ENCODE measurements around the gene HES7. TPM values are rescaled to one million over a fixed set of nuclear protein-coding genes. Genes with fewer than 3 reads are reported as not detected.

Gene HES7
- total and polyA plus RNA-seq, 9 of the 15 experiments (the other 6 are each of a cell fraction or from before 2014, with no cell fraction given) = 0.03 to 1.7 (median 0.14) TPM; not detected in 1

DNA sequence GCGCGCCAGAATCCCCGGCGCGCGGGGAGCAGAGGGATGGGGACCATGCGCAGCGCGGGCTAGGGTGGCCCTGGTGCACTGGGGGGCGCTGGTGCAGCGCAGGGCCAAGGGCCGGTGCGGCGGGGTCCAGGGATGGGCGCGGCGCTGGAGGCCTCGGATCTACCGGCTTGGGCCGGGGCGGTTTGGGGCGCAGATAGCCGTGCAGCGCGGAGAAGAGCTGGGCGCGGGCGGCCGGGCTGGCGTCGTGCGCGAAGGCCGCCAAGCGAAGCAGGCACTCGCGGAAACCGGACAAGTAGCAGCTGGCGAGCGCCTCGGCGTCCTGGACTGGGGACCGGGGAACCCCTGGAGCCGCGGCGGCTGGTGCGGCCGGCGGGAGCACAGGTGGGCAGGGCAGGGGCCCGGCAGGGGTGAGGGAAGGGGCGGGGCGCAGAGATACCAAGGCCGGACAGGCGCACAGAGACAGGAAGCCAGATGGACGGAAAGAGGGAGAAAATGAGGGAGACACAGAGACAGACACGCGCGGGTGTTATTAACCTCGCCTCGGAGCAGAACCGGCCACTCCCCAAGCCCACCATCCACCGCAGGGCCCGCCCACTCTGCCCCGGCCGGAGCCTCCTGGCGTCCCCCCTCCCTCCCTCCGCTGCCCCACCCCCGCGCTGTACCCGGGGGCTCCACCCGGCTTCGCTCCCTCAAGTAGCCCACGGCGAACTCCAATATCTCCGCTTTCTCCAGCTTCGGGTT is 2.1 kb downstream of the HES7 start (continued):
- TF ChIP-seq, protein P1, sequence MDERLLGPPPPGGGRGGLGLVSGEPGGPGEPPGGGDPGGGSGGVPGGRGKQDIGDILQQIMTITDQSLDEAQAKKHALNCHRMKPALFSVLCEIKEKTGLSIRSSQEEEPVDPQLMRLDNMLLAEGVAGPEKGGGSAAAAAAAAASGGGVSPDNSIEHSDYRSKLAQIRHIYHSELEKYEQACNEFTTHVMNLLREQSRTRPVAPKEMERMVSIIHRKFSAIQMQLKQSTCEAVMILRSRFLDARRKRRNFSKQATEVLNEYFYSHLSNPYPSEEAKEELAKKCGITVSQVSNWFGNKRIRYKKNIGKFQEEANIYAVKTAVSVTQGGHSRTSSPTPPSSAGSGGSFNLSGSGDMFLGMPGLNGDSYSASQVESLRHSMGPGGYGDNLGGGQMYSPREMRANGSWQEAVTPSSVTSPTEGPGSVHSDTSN (CRISPR knock-in tag; IDR thresholded peaks at IDR 0.05; ENCODE audit: low read depth) = no peak
- TF ChIP-seq, protein P1 (tag; conservative IDR thresholded peaks at IDR 0.05; ENCODE audit: low read depth) = no peak
- TF ChIP-seq ZFP36 (IDR thresholded peaks at IDR 0.05; ENCODE audit: low read depth, low read length, partially characterized antibody) = no peak
- TF ChIP-seq CHD2 (IDR thresholded peaks at IDR 0.05; ENCODE audit: low read depth, low read length) = no peak
- no peak for TF ChIP-seq ZNF224 (CRISPR knock-in tag; IDR thresholded peaks at IDR 0.05)
- peak; percentile 32; the same call in 1 of the 2 replicates for TF ChIP-seq GATAD2B (IDR thresholded peaks at IDR 0.05; ENCODE audit: borderline replicate concordance)
- TF ChIP-seq, protein P2, sequence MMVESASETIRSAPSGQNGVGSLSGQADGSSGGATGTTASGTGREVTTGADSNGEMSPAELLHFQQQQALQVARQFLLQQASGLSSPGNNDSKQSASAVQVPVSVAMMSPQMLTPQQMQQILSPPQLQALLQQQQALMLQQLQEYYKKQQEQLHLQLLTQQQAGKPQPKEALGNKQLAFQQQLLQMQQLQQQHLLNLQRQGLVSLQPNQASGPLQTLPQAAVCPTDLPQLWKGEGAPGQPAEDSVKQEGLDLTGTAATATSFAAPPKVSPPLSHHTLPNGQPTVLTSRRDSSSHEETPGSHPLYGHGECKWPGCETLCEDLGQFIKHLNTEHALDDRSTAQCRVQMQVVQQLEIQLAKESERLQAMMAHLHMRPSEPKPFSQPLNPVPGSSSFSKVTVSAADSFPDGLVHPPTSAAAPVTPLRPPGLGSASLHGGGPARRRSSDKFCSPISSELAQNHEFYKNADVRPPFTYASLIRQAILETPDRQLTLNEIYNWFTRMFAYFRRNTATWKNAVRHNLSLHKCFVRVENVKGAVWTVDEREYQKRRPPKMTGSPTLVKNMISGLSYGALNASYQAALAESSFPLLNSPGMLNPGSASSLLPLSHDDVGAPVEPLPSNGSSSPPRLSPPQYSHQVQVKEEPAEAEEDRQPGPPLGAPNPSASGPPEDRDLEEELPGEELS (CRISPR knock-in tag; IDR thresholded peaks at IDR 0.05; ENCODE audit: borderline replicate concordance) = no peak
- TF ChIP-seq, protein P3, sequence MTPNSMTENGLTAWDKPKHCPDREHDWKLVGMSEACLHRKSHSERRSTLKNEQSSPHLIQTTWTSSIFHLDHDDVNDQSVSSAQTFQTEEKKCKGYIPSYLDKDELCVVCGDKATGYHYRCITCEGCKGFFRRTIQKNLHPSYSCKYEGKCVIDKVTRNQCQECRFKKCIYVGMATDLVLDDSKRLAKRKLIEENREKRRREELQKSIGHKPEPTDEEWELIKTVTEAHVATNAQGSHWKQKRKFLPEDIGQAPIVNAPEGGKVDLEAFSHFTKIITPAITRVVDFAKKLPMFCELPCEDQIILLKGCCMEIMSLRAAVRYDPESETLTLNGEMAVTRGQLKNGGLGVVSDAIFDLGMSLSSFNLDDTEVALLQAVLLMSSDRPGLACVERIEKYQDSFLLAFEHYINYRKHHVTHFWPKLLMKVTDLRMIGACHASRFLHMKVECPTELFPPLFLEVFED (CRISPR knock-in tag; conservative IDR thresholded peaks at IDR 0.05) = no peak
- TF ChIP-seq SMARCC2 (IDR thresholded peaks at IDR 0.05; ENCODE audit: low read depth) = no peak
- TF ChIP-seq NFE2L1 (tag; IDR thresholded peaks at IDR 0.05; ENCODE audit: borderline replicate concordance, low read depth) = no peak
- TF ChIP-seq, protein P4, sequence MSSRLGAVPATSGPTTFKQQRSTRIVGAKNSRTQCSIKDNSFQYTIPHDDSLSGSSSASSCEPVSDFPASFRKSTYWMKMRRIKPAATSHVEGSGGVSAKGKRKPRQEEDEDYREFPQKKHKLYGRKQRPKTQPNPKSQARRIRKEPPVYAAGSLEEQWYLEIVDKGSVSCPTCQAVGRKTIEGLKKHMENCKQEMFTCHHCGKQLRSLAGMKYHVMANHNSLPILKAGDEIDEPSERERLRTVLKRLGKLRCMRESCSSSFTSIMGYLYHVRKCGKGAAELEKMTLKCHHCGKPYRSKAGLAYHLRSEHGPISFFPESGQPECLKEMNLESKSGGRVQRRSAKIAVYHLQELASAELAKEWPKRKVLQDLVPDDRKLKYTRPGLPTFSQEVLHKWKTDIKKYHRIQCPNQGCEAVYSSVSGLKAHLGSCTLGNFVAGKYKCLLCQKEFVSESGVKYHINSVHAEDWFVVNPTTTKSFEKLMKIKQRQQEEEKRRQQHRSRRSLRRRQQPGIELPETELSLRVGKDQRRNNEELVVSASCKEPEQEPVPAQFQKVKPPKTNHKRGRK (tag; IDR thresholded peaks at IDR 0.05) = no peak
- TF ChIP-seq HDAC6 (IDR thresholded peaks at IDR 0.05; ENCODE audit: low read depth, low read length) = no peak
- no peak for TF ChIP-seq HSF4 (CRISPR knock-in tag; IDR thresholded peaks at IDR 0.05; ENCODE audit: borderline replicate concordance)
- no peak for TF ChIP-seq ZNF41 (CRISPR knock-in tag; conservative IDR thresholded peaks at IDR 0.05)
- no peak for TF ChIP-seq CCAR2 (IDR thresholded peaks at IDR 0.05; ENCODE audit: low read depth, low read length)
- no peak for TF ChIP-seq ZNF133 (CRISPR knock-in tag; IDR thresholded peaks at IDR 0.05)
- TF ChIP-seq, protein P5, sequence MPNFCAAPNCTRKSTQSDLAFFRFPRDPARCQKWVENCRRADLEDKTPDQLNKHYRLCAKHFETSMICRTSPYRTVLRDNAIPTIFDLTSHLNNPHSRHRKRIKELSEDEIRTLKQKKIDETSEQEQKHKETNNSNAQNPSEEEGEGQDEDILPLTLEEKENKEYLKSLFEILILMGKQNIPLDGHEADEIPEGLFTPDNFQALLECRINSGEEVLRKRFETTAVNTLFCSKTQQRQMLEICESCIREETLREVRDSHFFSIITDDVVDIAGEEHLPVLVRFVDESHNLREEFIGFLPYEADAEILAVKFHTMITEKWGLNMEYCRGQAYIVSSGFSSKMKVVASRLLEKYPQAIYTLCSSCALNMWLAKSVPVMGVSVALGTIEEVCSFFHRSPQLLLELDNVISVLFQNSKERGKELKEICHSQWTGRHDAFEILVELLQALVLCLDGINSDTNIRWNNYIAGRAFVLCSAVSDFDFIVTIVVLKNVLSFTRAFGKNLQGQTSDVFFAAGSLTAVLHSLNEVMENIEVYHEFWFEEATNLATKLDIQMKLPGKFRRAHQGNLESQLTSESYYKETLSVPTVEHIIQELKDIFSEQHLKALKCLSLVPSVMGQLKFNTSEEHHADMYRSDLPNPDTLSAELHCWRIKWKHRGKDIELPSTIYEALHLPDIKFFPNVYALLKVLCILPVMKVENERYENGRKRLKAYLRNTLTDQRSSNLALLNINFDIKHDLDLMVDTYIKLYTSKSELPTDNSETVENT (CRISPR knock-in tag; IDR thresholded peaks at IDR 0.05) = no peak
- no peak for TF ChIP-seq GTF2F1 (IDR thresholded peaks at IDR 0.05; ENCODE audit: low read depth, low read length)

All from K562 (cell line).